HepG2 (cell line): ENCODE data around the gene EFNA4. TPM values are rescaled to one million over a fixed set of nuclear protein-coding genes. Genes with fewer than 3 reads are reported as not detected.

ENCODE experiments used
- ATAC-seq: fragments of 200-7000 bp; cut with Tn5 transposase; 3 replicates; pipeline ENCODE4 v1.9.1; 2020; ENCODE audit warnings: mild to moderate bottlenecking, moderate library complexity
- BruUV-seq: library from RNA; stranded (reverse); fragments of 400-500 nt; replicated peaks from 2 replicates; lab custom pipeline; 2021; lab: Mats Ljungman, UMichigan
- CTCF ChIA-PET: fragments of 300-600 bp; formaldehyde crosslinking; extraction: SDS; loops from one replicate; lab custom pipeline; 2021; ENCODE audit warnings: low total read pairs, inconsistent platforms, low intra/inter-chr PET ratio; lab: Yijun Ruan, JAX
- POLR2A ChIA-PET: fragments of 350-600 bp; sonication (Branson Sonifier 250); formaldehyde crosslinking; loops from one replicate; lab custom pipeline; 2020; ENCODE audit warnings: antibody characterized with exemption, inconsistent platforms; lab: Yijun Ruan, JAX
- DNase-seq: peaks from one replicate; pipeline ENCODE4 v3.0.0-alpha.2; 2015; ENCODE audit warnings: low spot score
- FAIRE-seq: peaks from 3 replicates; lab custom pipeline; 2011; peaks lifted over from hg19 to GRCh38; lab: Jason Lieb, UNC
- H2AFZ ChIP-seq: one replicate; pipeline ENCODE4 v1.6.1; 2011; ENCODE audit warnings: low read length, inconsistent platforms
- H3K27ac ChIP-seq: fragments of 300-600 bp; 3 replicates; pipeline ENCODE4 v1.8.0; 2011; ENCODE audit warnings: mixed run types, mild to moderate bottlenecking, mixed read lengths, low read length, inconsistent platforms; ENCODE audit not compliant: insufficient read depth; ENCODE audit errors: extremely low read length
- H3K27me3 ChIP-seq, 2 experiments: fragments of 200-600 bp in 1 of 2; 2 replicates in 1 of 2; 3 replicates in 1 of 2; pipeline versions ENCODE4 v1.6.0 to v1.8.0; 2011; ENCODE audit warnings: low read length in 2 of 2, mild to moderate bottlenecking in 2 of 2, moderate library complexity in 2 of 2, inconsistent platforms in 1 of 2; ENCODE audit not compliant: insufficient read depth in 2 of 2, control insufficient read depth in 1 of 2
- H3K36me3 ChIP-seq, 2 experiments: fragments of 200-600 bp in 1 of 2; replicated peaks in 1 of 2; 2 replicates in 1 of 2; 3 replicates in 1 of 2; pipeline versions ENCODE4 v1.5.1 to v1.8.0; 2011; ENCODE audit warnings: low read length in 2 of 2, inconsistent platforms in 1 of 2; ENCODE audit not compliant: insufficient read depth in 2 of 2, control insufficient read depth in 1 of 2
- H3K4me1 ChIP-seq: 2 replicates; pipeline ENCODE4 v1.5.1; 2012; ENCODE audit warnings: low read length, inconsistent platforms; ENCODE audit not compliant: insufficient read depth
- H3K4me2 ChIP-seq: 2 replicates; pipeline ENCODE4 v1.6.0; 2011; ENCODE audit warnings: low read depth, low read length, inconsistent platforms
- H3K4me3 ChIP-seq, 3 experiments: fragments of 200-600 bp in 1 of 3; sonication (generic), shearing (Covaris generic) in 1 of 3; replicated peaks in 1 of 3; 2 replicates each; pipeline ENCODE4 v1.5.1; 2011 to 2016; ENCODE audit warnings: low read length in 3 of 3, inconsistent platforms in 2 of 3, low read depth in 2 of 3, mild to moderate bottlenecking in 2 of 3, control low read depth in 1 of 3, mixed read lengths in 1 of 3; ENCODE audit not compliant: insufficient read depth in 1 of 3
- H3K79me2 ChIP-seq: one replicate; pipeline ENCODE4 v1.6.1; 2011; ENCODE audit warnings: low read length, inconsistent platforms; ENCODE audit not compliant: insufficient read depth
- H3K9ac ChIP-seq: 2 replicates; pipeline ENCODE4 v1.6.0; 2011; ENCODE audit warnings: mild to moderate bottlenecking, low read depth, low read length, inconsistent platforms; ENCODE audit not compliant: insufficient read depth
- H3K9me3 ChIP-seq: 2 replicates; pipeline ENCODE4 v1.5.1; 2012; ENCODE audit warnings: mild to moderate bottlenecking, low read length
- H4K20me1 ChIP-seq: 2 replicates; pipeline ENCODE4 v1.6.0; 2011; ENCODE audit warnings: inconsistent platforms, mild to moderate bottlenecking, low read length, moderate library complexity; ENCODE audit not compliant: insufficient read depth
- AFF4 ChIP-seq: sonication (generic); formaldehyde crosslinking; IDR thresholded peaks from 2 replicates; pipeline ENCODE4 v1.4.0; 2020; ENCODE audit warnings: missing genetic modification reagents
- EZH2 ChIP-seq: conservative IDR thresholded peaks from 2 replicates; pipeline ENCODE4 v1.6.1; 2012; ENCODE audit warnings: mild to moderate bottlenecking, low read depth, low read length, moderate library complexity
- SMAD9 ChIP-seq: sonication (generic); formaldehyde crosslinking; IDR thresholded peaks from 2 replicates; pipeline ENCODE4 v1.5.1; 2020; ENCODE audit warnings: mild to moderate bottlenecking, missing genetic modification reagents
- TMF1 ChIP-seq: sonication (generic); formaldehyde crosslinking; IDR thresholded peaks from 2 replicates; pipeline ENCODE4 v1.8.1; 2022; ENCODE audit warnings: low read depth, missing genetic modification reagents
- ZBTB2 ChIP-seq: sonication (generic); formaldehyde crosslinking; IDR thresholded peaks from 2 replicates; pipeline ENCODE4 v1.8.0; 2022; ENCODE audit warnings: low read depth, missing genetic modification reagents
- ZNF12 ChIP-seq: sonication (generic); formaldehyde crosslinking; IDR thresholded peaks from 2 replicates; pipeline ENCODE4 v1.5.0; 2020; ENCODE audit warnings: missing genetic modification reagents
- ZNF672 ChIP-seq: sonication (generic); formaldehyde crosslinking; IDR thresholded peaks from 2 replicates; pipeline ENCODE4 v1.8.1; 2022; ENCODE audit warnings: missing genetic modification reagents
- ZNF777 ChIP-seq: sonication (generic); formaldehyde crosslinking; IDR thresholded peaks from 2 replicates; pipeline ENCODE4 v1.4.0; 2020; ENCODE audit warnings: missing genetic modification reagents
- WGBS: methylation state at CpG from one replicate; pipeline ENCODE4 v1.1.6; 2017; ENCODE audit warnings: low lambda C conversion rate; 5-methylcytosine and 5-hydroxymethylcytosine counted together
- in situ Hi-C: cut with HindIII; loops from 2 replicates; pipeline ENCODE4 v1.10.0; 2017; ENCODE audit warnings: low pct_unique_long_range_greater_than_20kb; ENCODE audit not compliant: extremely low pct_ligation_motif_present
- intact Hi-C: fragments of 100-400 bp; cut with micrococcal nuclease; formaldehyde crosslinking; loops from one replicate; pipeline ENCODE4 v1.10.0; 2022; ENCODE audit not compliant: unreplicated experiment
- polyA plus RNA-seq, 8 experiments: library from polyadenylated mRNA; depleted of rRNA in 3 of 8; stranded (reverse) in 7 of 8; unstranded in 1 of 8; fragments of >200 nt; fragmentation: Illumina TruSeq in 4 of 8; extraction: Trizol in 4 of 8; gene quantifications; 2 replicates each; pipeline versions ENCODE4 v1.2.1 to v1.2.3, GENCODE V29; 2011 to 2016; ENCODE audit warnings: low read depth in 4 of 8, missing spikeins in 1 of 8, mixed read lengths in 1 of 8; ENCODE audit not compliant: insufficient read depth in 1 of 8
- total RNA-seq, 5 experiments: library from RNA; depleted of rRNA; stranded (reverse); fragments of >200 nt; fragmentation: Illumina TruSeq; extraction: Trizol; gene quantifications; 2 replicates each; pipeline ENCODE4 v1.2.3, GENCODE V29; 2016; ENCODE audit warnings: low read depth in 1 of 5

Gene EFNA4
- total and polyA plus RNA-seq, 2 of the 13 experiments (the other 11 are each of a cell fraction or from before 2014, with no cell fraction given): 12.0 to 17.2 TPM

DNA sequence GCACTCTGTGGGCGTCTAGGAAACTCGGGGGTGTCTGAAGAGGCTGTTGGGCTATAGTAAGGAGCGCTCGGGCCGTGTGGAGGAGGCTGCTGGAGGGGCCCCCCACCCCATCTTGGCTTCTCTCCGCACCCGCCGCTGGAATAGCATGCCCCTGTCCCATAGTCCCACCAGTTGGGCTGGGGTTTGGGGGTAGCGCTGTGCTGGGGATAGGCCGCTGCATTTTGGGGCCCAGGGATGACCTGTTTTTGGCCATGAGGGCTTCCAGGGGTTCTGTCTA lies 15.6 kb downstream of the EFNA4 start:
- H3K9ac ChIP-seq: 0 out of 2 replicates have a peak overlapping the region, but pooled peaks have one; percentile 8
- no peaks in the 10 kb centered on the region for H3K9me3 ChIP-seq
- peaks cover 26 to 94% of the 10 kb centered on the region in 2 experiments for H3K27me3 ChIP-seq
- H3K4me2 ChIP-seq: peak overlapping the region; percentile 90
- H2AFZ ChIP-seq: no peak overlapping the region
- no peak for FAIRE-seq
- CTCF ChIA-PET: no interaction called here
- H3K4me3 ChIP-seq: peak overlapping the region; percentile 41 to 70 (median 50); a peak in 5 of 6 replicates
- no peak for ATAC-seq
- no peak for DNase-seq
- no peaks in the 10 kb centered on the region for H3K36me3 ChIP-seq
- H3K27ac ChIP-seq: no peak overlapping the region
- H4K20me1 ChIP-seq: peaks cover 4% of the 10 kb centered on the region; the same call in 1 of the 2 replicates
- in situ Hi-C loops (no loop called here), intact Hi-C loops (no loop called here)
- POLR2A ChIA-PET: interaction anchor here (2.3 kb wide), 1 partner anchor 15 kb away, joined by 10 read pairs; the partner anchor contains the start of gene EFNA4
- H3K79me2 ChIP-seq: no peaks in the 10 kb centered on the region
- H3K4me1 ChIP-seq: peaks cover 62% of the 10 kb centered on the region
- TF ChIP-seq ZNF777 (CRISPR knock-in tag): 0 out of 2 replicates have a peak, but pooled peaks have one; percentile 12
- no peak for TF ChIP-seq TMF1 (CRISPR knock-in tag)
- TF ChIP-seq EZH2: peak; percentile 45; the same call in 1 of the 2 replicates
- WGBS: 23% methylated on average over 9 of the region's 10 CpGs
- no TSS peak for BruUV-seq

DNA sequence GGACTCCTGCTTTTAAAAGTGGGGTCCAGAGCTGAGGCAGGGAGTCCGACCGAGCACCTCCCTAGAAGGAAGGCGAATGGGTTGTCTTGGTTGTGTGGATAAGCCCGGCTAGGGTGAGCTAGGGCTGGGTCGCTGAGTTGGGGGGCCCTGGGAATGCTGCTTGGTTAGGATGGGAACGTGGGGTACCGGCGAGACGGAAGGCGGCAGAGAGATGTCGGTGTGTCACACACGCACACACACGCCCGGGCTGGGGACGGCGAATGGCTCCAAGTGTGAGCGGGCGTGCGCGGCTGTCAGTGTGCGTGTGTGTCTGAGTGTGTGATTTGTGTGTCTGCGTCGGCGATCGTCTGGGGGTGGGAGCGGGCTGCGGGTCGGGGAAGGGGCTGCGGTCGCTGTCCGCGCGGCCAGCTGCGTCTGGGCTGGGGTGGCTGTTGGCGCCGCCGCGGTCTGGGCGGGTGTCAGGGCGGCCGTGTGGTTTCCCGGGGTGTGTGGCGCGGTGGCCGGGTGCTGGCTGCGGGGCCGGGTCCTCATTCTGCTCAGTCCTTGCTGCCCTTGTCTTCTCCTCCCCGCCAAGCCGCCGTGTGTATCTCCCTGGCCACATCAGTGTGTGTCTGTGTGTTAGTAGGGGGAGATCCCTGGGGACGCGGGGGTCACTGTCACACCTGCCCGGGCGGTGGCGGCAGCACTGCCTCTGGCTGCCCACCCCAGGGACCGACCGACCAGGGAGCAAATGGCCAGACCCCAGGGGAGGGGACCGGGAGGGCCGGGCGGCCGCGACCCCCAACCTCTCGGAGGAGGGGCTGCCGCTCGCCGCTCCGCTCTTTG lies 16.2 kb downstream of the EFNA4 start:
- FAIRE-seq: no peak
- ChIA-PET POLR2A (interaction anchor here (1.0 to 2.3 kb wide), 3 partner anchors 9 to 16 kb away, joined by 3 to 10 read pairs (median 4); partner anchors contain the start of gene EFNA4), CTCF (no interaction called here)
- Histone ChIP-seq H3K4me1 (peaks cover 67% of the 10 kb centered on the region), H3K27me3 (peaks cover 28 to 93% of the 10 kb centered on the region in 2 experiments), H3K36me3 (no peaks in the 10 kb centered on the region), H3K9ac (no peak overlapping the region), H2AFZ (no peak overlapping the region), H3K4me2 (peak overlapping the region; percentile 90), H3K4me3 (peak overlapping the region; percentile 41 to 70 (median 50)), H3K79me2 (no peaks in the 10 kb centered on the region), H3K9me3 (no peaks in the 10 kb centered on the region), H3K27ac (no peak overlapping the region), H4K20me1 (peaks cover 4% of the 10 kb centered on the region; the same call in 1 of the 2 replicates)
- in situ Hi-C loops (no loop called here), intact Hi-C loops (loop anchor here (5.0 to 10.0 kb wide), 2 partner anchors 32 to 175 kb away; no protein-coding TSS in a partner anchor)
- peak; percentile 15 for ATAC-seq
- 2% methylated on average over 27 of the region's 67 CpGs for WGBS
- BruUV-seq: no TSS peak
- DNase-seq: no peak
- TF ChIP-seq EZH2 (peak; percentile 50; the same call in 1 of the 2 replicates), SMAD9 (no peak), ZNF672 (no peak), ZNF12 (CRISPR knock-in tag) (no peak), ZBTB2 (CRISPR knock-in tag) (0 out of 2 replicates have a peak, but pooled peaks have one; percentile 21), AFF4 (CRISPR knock-in tag) (no peak)
